ENCODE data around the gene GP2.

DNA sequence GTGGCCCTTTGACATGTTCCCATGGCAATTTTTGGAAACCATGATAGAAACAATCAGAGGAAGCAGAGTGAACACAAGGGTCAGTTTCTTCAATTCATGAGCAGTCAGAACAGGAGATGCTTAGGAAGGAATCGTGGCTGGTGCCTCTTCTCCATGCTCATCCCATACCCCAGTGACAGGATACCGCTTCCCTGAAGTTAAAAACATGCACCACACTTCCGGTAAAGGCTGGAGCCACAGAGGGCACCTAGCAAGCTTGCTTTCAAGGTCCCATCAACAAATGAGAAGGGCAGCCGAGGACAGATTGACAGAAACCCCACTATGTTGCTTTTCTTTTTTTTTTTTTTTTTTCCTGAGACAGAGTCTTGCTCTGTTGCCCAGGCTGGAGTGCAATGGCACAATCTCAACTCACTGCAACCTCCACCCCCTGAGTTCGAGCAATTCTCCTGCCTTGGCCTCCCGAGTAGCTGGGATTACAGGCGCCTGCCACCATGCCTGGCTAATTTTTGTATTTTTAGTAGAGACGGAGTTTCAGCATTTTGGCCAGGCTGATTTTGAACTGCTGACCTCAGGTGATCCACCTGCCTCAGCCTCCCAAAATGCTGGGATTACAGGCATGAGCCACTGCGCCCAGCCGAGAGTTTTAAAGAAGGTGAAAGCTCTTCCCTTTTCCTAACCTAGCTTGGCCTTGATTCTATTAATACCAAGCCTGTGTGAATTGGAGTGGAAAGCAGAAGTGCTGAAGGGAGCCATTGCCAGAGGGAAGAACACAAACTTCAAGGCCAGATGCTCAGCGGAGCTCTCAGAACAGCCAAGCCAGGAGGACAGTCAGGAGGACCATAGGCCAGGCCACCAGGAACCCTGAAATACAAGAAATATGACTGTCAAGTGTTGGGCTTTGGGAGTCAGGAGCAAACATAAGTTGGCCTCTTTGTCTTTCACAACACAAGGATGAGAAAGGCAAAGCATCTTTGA, 16.6 kb downstream of the GP2 start:
- TF ChIP-seq, protein P1, sequence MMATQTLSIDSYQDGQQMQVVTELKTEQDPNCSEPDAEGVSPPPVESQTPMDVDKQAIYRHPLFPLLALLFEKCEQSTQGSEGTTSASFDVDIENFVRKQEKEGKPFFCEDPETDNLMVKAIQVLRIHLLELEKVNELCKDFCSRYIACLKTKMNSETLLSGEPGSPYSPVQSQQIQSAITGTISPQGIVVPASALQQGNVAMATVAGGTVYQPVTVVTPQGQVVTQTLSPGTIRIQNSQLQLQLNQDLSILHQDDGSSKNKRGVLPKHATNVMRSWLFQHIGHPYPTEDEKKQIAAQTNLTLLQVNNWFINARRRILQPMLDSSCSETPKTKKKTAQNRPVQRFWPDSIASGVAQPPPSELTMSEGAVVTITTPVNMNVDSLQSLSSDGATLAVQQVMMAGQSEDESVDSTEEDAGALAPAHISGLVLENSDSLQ (IDR thresholded peaks at IDR 0.05) = no peak
- no peak for TF ChIP-seq FOXK2 (IDR thresholded peaks at IDR 0.05)
- TF ChIP-seq TARDBP (IDR thresholded peaks at IDR 0.05) = no peak
- no peak for TF ChIP-seq SP1 (IDR thresholded peaks at IDR 0.05)
- no peak for TF ChIP-seq HDGF (IDR thresholded peaks at IDR 0.05; ENCODE audit: borderline replicate concordance)
- no peak for TF ChIP-seq SUZ12 (IDR thresholded peaks at IDR 0.05)

Data from HEK293T (cell line).